Sigmoid colon (tissue), 7 donors: Measurements from ENCODE around the gene ITK. TPM values are rescaled to one million over a fixed set of nuclear protein-coding genes. Genes with fewer than 3 reads are reported as not detected.

Experiments
- DNase-seq: peaks from one replicate; pipeline ENCODE4 v3.0.0-alpha.2; 2019
- H3K27ac ChIP-seq, 4 donors: fragments of 200-600 bp; sonication (generic); one replicate each; pipeline ENCODE4 v1.5.1; 2016 to 2019; ENCODE audit warnings: mild to moderate bottlenecking in 1 of 4
- H3K27me3 ChIP-seq, 3 donors: fragments of 200-600 bp; sonication (generic); one replicate each; pipeline ENCODE4 v1.5.1; 2019; ENCODE audit warnings: mild to moderate bottlenecking in 1 of 3
- H3K36me3 ChIP-seq, 4 donors: fragments of 200-600 bp; sonication (generic); one replicate each; pipeline ENCODE4 v1.5.1; 2016 to 2019
- H3K4me1 ChIP-seq, 4 donors: fragments of 200-600 bp; sonication (generic); one replicate each; pipeline ENCODE4 v1.5.1; 2017 to 2019
- H3K4me3 ChIP-seq, 4 donors: fragments of 200-600 bp; sonication (generic); one replicate each; pipeline ENCODE4 v1.5.1; 2017 to 2019; ENCODE audit warnings: mild to moderate bottlenecking in 2 of 4, moderate library complexity in 1 of 4
- H3K9me3 ChIP-seq, 4 donors: fragments of 200-600 bp in 3 of 4; sonication (generic) in 3 of 4; one replicate each; pipeline versions ENCODE4 v1.5.1 to v1.6.1; 2013 to 2019
- CTCF ChIP-seq, 4 experiments: fragments of 450-650 bp in 3 of 4; fragments of 200-600 bp in 1 of 4; IDR thresholded peaks; one replicate each; pipeline ENCODE4 v1.5.1; 2016 to 2019; ENCODE audit warnings: antibody characterized with exemption in 4 of 4, mild to moderate bottlenecking in 3 of 4, moderate library complexity in 2 of 4
- EP300 ChIP-seq, 4 donors: sonication (generic); formaldehyde crosslinking; IDR thresholded peaks; one replicate each; pipeline ENCODE4 v1.6.1; 2017; ENCODE audit warnings: antibody characterized with exemption in 4 of 4
- POLR2A ChIP-seq, 2 donors: fragments of 450-650 bp; IDR thresholded peaks; one replicate each; pipeline ENCODE4 v1.6.1; 2016; ENCODE audit warnings: antibody characterized with exemption in 2 of 2, mild to moderate bottlenecking in 2 of 2, moderate library complexity in 2 of 2
- POLR2AphosphoS5 ChIP-seq, 4 donors: sonication (generic); formaldehyde crosslinking; IDR thresholded peaks; one replicate each; pipeline ENCODE4 v1.6.1; 2017; ENCODE audit warnings: antibody characterized with exemption in 4 of 4
- WGBS, 2 donors: extraction: QIAGEN DNeasy Blood & Tissue Kit; methylation state at CpG; one replicate each; pipeline ENCODE4 v1.1.7; 2013; 5-methylcytosine and 5-hydroxymethylcytosine counted together
- intact Hi-C: fragments of 100-400 bp; cut with DNase I; formaldehyde crosslinking; loops from one replicate; pipeline ENCODE4 v1.15.1; 2023
- polyA plus RNA-seq, 3 donors: library from polyadenylated mRNA; stranded (reverse); fragments of 200-250 nt; gene quantifications; one replicate each; pipeline ENCODE4 v1.2.3, GENCODE V29; 2013
- total RNA-seq, 4 donors: library from RNA; depleted of rRNA; stranded (reverse); fragments of >200 nt; gene quantifications; one replicate each; pipeline ENCODE4 v1.1.0, GENCODE V29; 2016
- donor health status: healthy with polysubstance abuse.
- donor health status: Bipolar disorder and iron deficiency.
- donor health status: healthy.

Gene ITK
- total and polyA plus RNA-seq, 7 donors: 0.60 to 15.1 (median 1.5) TPM

DNA sequence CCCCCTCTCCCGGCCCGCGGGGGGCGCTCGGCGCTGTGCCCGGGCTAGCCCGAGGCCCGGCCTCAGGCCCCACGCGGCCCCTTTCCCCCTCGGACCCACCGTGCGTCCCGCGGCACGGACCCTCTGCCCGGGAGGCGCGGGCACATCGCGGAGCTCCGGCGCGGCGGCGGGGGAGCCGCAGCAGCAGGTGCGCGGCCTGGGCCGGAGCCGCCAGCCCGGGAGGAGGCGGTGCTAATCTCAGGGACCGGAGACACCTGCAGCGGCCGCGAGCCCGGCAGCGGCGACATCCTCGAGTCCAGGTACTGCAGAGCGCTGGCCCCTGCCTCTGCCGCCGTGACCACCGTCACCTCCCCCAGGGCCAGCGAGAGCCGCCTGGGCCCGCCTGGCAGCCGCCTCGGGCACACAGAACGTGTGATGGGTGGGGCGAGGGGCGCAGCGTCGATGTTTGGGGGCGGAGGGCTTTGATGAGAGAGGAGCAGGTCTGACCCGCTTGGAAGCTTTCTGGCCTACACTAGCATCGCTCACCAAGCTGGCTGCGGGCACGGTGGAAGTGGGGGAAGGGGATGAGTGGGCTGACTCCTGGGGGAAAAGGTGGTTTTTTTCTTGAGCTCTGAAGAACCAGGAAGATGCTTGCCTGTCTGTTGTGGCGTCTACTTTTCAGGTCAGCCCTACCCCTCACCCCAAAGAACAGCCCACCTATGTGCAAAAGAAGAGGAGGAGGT lies 85.8 kb downstream of the ITK start:
- intact Hi-C loops: loop anchor here (5.0 to 10.0 kb wide), 2 partner anchors 124 to 478 kb away; partner anchors contain the start of genes LSM11 and MED7
- 1% methylated on average over 62 of the region's 62 CpGs for WGBS, 2 donors
- DNase-seq: no peak

DNA sequence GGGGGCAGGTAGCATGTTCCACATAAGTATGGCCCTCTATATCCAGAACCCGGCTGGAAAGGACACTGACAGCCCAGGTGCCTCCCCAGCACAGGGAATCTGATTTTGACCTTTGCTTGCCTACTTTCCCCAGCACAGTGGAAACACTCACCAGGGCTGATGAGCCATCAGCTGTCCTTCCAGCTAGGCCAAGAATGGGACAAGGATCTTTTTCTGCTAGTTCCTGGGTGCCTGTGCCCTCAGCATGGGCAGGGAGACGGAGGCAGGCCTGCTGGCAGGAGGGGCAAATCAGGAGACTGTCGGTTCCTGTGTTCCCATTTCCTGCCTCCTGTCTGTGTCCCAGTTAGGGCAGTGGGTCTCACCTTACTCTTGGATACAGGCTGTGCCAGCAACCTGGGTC lies 86.4 kb downstream of the ITK start:
- Histone ChIP-seq H3K27ac (no peak overlapping the region), H3K4me1 (peaks cover 0 to 13% (median 10%) of the 10 kb centered on the region in 4 donors), H3K4me3 (no peak overlapping the region), H3K9me3 (no peaks in the 10 kb centered on the region), H3K27me3 (no peaks in the 10 kb centered on the region), H3K36me3 (no peaks in the 10 kb centered on the region)
- DNase-seq: no peak
- WGBS, 2 donors: 57 to 81% methylated on average over 3 of the region's 3 CpGs
- TF ChIP-seq CTCF (IDR thresholded peaks at IDR 0.05): no peak
- TF ChIP-seq POLR2AphosphoS5 (IDR thresholded peaks at IDR 0.05): no peak
- TF ChIP-seq EP300 (IDR thresholded peaks at IDR 0.05): no peak
- TF ChIP-seq POLR2A (IDR thresholded peaks at IDR 0.05): no peak
- intact Hi-C loops: loop anchor here (5.0 to 10.0 kb wide), 2 partner anchors 125 to 478 kb away; partner anchors contain the start of genes LSM11 and MED7

More for the DNA sequence above, 85.8 kb downstream of the ITK start:
- no peak for TF ChIP-seq POLR2AphosphoS5 (IDR thresholded peaks at IDR 0.05)
- H3K4me1 ChIP-seq: peaks cover 0 to 13% (median 10%) of the 10 kb centered on the region in 4 donors
- peak overlapping the region in 2 of 4 donors; percentile 3 to 34 for H3K27ac ChIP-seq
- H3K27me3 ChIP-seq: no peaks in the 10 kb centered on the region
- no peaks in the 10 kb centered on the region for H3K36me3 ChIP-seq
- no peaks in the 10 kb centered on the region for H3K9me3 ChIP-seq
- H3K4me3 ChIP-seq: peak overlapping the region; percentile 40 to 93 (median 74)

DNA sequence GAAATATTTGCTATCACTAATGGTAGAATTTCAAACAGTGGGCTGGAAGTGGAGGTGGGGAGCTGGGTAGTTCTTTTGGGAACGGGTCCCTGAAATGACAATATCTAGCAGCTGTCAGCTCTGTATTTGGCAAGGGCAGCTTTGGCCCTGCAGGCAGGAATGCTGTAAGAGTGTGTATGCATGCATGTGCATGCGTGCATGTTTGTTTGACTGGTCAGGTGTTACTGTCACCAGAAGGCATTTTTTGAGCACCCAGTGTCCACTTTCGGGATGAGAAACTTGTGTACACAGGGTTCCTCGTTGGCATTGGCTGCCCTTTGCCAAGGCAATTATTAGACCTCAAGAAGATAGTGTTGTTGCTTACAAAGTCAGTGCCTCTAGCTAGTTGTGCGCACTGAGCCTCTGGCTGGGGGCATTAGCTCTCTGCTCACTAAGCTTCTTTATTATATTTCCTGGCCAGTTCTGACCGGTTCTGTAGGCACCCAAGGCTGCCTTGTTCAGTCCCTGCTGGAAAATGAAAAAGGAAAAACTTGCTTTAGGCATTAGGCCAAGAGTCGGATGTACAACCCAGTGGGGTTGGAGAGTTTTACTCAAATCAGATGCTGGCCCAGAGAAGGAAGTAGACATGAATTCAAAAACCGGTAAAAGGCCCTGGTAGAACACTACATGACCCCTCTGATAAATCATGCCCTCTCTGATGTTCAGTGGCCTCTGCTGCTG lies 87.3 kb downstream of the ITK start:
- no peak for DNase-seq
- WGBS, 2 donors: 69 to 76% methylated on average over 8 of the region's 8 CpGs
- no peaks in the 10 kb centered on the region for H3K36me3 ChIP-seq
- no peak for TF ChIP-seq POLR2AphosphoS5 (IDR thresholded peaks at IDR 0.05)
- TF ChIP-seq EP300 (IDR thresholded peaks at IDR 0.05): no peak
- no peak for TF ChIP-seq POLR2A (IDR thresholded peaks at IDR 0.05)
- TF ChIP-seq CTCF (IDR thresholded peaks at IDR 0.05): no peak
- H3K4me1 ChIP-seq: peaks cover 0 to 13% (median 10%) of the 10 kb centered on the region in 4 donors
- no peaks in the 10 kb centered on the region for H3K27me3 ChIP-seq
- intact Hi-C loops: loop anchor here (5.0 to 10.0 kb wide), 2 partner anchors 126 to 477 kb away; partner anchors contain the start of genes LSM11 and MED7
- no peaks in the 10 kb centered on the region for H3K9me3 ChIP-seq
- no peak overlapping the region for H3K4me3 ChIP-seq
- H3K27ac ChIP-seq: no peak overlapping the region

GRCh38 chr5:157269165-157269671 lies 88.6 kb downstream of the ITK start:
- Histone ChIP-seq H3K36me3 (no peaks in the 10 kb centered on the region), H3K9me3 (no peaks in the 10 kb centered on the region), H3K27ac (no peak overlapping the region), H3K4me3 (no peak overlapping the region), H3K4me1 (peaks cover 0 to 13% (median 10%) of the 10 kb centered on the region in 4 donors), H3K27me3 (no peaks in the 10 kb centered on the region)
- intact Hi-C loops: loop anchor here (5.0 to 10.0 kb wide), 2 partner anchors 127 to 476 kb away; partner anchors contain the start of genes LSM11 and MED7
- TF ChIP-seq CTCF (IDR thresholded peaks at IDR 0.05) (no peak), EP300 (IDR thresholded peaks at IDR 0.05) (no peak), POLR2A (IDR thresholded peaks at IDR 0.05) (no peak), POLR2AphosphoS5 (IDR thresholded peaks at IDR 0.05) (no peak)
- no peak for DNase-seq
- 65 to 84% methylated on average over 6 of the region's 6 CpGs for WGBS, 2 donors
